Stimulated activated CD8-positive, alpha-beta memory T cell treated with anti-CD3 and anti-CD28 coated beads, Interleukin-12 subunit alpha, Interleukin-12 subunit beta, amount 100 ng/mL, for 24 hours (primary cell): Measurements from ENCODE around the gene ARID3A.
"Not testable (repeated sequence)": the region's sequence is repeated elsewhere in the genome, so short reads cannot be mapped to it uniquely, and the experiment has no call there.

ENCODE experiments used
- DNase-seq: peaks from one replicate; pipeline ENCODE4 v3.0.0-alpha.2; 2020; ENCODE audit errors: extremely low read depth

ARID3A gene, protein sequence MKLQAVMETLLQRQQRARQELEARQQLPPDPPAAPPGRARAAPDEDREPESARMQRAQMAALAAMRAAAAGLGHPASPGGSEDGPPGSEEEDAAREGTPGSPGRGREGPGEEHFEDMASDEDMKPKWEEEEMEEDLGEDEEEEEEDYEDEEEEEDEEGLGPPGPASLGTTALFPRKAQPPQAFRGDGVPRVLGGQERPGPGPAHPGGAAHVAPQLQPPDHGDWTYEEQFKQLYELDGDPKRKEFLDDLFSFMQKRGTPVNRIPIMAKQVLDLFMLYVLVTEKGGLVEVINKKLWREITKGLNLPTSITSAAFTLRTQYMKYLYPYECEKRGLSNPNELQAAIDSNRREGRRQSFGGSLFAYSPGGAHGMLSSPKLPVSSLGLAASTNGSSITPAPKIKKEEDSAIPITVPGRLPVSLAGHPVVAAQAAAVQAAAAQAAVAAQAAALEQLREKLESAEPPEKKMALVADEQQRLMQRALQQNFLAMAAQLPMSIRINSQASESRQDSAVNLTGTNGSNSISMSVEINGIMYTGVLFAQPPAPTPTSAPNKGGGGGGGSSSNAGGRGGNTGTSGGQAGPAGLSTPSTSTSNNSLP

DNA sequence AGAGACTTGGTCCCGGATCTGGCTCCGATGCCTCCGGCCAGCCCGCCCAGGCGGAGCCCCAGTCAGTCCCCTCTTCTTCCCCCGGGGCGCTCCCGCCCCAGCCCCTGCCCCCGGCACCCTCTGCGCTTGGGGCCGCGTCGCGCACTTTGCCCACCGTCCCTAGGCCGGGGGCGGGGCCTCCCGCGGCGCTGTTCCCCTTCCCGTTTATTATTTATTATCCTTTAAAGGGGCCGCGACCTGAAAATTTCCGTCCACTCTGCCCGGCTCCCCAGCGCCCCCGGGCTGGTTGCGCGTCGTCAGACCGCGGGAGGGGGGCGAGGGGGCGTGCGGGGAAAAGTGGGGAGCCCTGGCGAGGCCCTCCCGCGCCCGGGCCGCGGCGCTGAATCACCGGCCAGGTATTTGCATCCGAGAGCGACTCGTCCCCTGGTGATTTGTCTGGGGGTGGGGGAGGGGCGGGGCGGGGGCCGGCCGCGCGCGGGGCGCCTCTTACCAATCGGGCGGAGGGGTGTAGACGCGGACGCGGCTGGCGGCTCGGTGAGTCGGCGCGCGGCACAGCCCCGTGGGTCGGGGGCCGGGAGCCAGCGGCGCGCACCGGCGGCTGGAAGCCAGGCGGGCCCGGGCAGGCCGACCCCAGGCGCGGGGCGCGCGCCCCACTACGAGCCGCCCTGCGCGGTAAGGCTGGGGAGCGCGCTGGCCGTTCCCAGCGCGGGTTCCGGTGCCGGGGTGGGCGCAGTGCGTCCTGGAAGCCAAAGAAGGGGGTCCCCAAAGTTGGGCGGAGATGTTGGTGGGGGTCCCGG lies at the start of gene ARID3A:
Gene ARID3A, plus strand, starts transcription at position 510 of the 797 bp plus-strand sequence. CDS start 3,494 bp downstream, outside the sequence.
- DNase-seq, result no peak

DNA sequence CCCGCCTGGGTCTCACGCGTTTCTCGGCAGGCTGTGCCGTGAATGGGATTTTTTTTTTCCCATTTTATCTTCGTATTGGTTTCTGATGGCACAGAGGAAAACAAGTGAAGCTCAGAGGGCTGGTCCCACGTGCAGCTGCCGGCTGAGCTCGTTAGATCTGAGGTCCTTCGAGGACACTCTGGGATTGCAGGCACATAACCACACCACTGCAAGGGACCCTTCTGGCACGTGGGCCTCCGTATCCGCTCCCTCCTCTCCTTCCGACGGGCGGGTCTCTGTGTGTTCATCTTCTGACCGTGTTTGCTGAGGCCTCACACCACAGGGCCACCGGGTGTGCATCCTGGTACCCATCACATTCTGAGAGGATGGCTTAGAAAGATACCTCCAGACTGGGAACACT lies 49.7 kb upstream of the ARID3A start:
- DNase-seq, result no peak

DNA sequence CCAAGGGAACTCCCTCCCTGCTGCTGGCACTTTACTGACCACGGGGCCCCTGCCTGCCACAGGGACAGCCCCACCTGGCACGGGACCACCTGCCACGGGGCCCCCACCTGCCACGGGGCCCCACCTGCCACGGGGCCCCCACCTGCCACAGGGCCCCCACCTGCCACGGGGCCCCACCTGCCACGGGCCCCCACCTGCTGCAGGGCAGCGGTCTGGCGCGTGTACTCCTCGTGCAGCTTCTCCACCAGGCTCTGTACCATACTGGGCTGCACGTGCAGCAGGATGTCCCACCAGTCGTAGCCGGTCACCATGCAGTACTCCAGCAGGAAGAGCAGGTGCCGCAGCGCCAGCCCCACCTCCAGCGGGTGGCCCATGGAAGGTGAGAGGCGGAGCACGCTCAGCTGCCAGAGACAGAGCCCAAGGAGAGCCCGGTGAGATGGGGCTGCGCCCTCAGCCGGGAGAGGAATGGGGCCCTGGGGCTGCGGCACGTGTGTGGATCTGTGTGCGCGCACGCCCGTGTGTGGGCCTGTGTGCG lies 49.0 kb upstream of the ARID3A start:
- DNase-seq, result no peak

DNA sequence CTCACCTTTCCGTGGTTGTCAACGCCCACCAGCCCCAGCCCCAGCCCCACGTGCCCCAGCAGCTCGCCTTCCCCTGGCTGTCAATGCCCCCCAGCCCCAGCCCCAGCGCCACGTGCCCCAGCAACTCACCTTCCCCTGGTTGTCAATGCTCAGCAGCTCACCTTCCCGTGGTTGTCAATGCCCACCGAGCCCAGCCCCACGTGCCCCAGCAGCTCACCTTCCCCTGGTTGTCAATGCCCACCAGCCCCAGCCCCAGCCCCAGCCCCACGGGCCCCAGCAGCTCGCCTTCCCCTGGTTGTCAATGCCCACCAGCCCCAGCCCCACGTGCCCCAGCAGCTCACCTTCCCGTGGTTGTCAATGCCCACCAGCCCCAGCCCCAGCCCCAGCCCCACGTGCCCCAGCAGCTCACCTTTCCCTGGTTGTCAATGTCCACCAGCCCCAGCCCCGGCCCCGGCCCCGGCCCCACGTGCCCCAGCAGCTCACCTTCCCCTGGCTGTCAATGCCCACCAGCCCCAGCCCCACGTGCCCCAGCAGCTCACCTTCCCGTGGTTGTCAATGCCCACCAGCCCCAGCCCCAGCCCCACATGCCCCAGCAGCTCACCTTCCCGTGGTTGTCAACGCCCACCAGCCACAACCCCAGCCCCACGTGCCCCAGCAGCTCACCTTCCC lies 47.7 kb upstream of the ARID3A start:
- DNase-seq, result not testable (repeated sequence)

DNA sequence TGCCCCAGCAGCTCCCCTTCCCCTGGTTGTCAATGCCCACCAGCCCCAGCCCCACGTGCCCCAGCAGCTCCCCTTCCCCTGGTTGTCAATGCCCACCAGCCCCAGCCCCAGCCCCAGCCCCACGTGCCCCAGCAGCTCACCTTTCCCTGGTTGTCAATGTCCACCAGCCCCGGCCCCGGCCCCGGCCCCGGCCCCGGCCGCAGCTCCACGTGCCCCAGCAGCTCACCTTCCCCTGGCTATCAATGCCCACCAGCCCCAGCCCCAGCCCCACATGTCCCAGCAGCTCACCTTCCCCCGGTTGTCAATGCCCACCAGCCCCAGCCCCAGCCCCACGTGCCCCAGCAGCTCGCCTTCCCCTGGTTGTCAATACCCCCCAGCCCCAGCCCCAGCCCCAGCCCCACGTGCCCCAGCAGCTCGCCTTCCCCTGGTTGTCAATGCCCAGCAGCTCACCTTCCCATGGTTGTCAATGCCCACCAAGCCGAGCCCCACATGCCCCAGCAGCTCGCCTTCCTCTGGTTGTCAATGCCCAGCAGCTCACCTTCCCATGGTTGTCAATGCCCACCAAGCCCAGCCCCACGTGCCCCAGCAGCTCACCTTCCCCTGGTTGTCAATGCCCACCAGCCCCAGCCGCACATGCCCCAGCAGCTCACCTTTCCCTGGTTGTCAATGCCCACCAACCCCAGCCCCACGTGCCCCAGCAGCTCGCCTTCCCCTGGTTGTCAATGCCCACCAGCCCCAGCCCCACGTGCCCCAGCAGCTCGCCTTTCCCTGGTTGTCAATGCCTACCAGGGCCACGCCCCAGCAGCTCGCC lies 46.9 kb upstream of the ARID3A start:
- DNase-seq, result not testable (repeated sequence)

DNA sequence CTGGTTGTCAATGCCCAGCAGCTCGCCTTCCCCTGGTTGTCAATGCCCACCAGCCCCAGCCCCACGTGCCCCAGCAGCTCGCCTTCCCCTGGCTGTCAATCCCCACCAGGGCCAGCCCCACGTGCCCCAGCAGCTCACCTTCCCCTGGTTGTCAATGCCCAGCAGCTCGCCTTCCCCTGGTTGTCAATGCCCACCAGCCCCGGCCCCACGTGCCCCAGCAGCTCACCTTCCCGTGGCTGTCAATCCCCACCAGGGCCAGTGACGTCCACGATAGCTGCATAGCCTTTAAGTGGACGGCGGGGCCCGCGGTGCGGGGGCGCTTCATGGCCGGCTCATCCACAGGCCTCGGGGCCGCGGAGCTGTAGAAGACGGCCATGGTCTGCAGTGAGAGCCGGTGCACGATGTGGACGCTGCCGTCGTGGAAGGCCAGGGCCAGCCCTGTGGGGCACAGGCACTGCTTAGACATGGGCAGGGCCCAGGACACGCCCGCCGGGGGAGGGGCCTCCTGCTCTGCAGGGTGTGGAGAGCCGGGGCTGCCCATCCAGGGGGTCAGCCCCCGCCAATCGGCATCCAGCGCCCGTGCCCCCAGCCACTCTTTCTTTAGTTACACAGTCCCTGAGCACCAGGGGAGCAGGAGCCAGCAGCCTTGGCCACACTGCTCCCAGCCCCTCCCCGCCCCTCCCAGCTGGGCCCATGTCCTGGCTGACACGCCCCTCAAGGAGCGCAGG lies 46.0 kb upstream of the ARID3A start:
- DNase-seq, result no peak

DNA sequence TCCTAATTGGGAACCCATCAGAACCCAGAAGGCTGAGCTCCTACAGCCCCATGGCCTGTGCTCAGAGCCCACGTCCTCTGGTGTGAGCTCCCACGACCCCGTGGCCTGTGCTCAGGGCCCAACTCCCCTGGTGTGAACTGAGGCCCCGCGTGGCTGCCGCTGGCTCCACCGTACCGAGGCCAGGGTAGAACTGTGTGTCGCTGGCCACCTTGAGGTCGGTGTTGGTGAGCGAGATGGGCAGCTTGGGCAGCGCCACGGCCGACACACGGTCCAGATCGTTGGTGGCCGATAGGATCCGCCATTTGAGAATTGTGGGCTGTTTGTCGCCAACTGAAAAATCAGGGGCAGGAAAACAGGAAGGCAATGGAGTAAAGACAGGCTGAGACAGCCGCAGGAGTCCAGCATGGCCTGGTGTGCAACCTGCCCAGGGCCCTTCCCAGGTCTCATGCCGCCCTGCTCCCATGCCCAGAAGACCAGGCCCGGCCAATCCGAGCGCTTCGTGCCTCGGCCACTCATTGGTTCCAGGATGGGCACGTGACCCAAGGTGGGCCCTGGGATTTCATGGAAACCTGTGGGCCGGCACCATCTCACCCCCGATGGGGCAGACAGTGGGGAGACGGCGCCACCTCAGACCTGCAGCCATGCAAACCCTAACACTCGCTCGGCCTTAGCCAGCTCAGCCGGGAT lies 44.3 kb upstream of the ARID3A start:
- no peak for DNase-seq

DNA sequence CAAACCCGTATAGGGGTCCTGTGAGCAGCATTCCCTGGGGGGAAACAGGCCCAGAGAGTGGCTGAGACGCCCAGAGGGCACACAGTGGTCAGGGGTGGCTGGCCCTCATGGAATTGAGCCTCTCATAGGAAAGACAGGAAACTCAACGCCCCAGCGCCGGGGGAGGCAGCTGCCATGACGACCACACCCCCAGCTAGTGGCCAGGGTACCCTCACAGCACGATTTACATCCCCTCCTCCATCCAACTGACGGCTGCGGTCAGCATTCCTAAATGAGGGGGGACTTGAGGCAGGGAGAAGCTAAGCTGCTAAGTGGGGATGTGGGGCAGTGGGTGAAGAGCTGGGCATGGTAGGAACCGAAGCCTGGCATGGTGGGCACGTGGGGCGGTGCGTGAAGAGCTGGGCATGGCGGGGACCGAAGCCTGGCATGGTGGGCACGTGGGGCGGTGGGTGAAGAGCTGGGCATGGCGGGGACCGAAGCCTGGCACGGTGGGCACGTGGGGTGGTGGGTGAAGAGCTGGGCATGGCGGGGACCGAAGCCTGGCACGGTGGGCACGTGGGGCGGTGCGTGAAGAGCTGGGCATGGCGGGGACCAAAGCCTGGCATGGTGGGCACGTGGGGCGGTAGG lies 42.9 kb upstream of the ARID3A start:
- DNase-seq, result no peak

DNA sequence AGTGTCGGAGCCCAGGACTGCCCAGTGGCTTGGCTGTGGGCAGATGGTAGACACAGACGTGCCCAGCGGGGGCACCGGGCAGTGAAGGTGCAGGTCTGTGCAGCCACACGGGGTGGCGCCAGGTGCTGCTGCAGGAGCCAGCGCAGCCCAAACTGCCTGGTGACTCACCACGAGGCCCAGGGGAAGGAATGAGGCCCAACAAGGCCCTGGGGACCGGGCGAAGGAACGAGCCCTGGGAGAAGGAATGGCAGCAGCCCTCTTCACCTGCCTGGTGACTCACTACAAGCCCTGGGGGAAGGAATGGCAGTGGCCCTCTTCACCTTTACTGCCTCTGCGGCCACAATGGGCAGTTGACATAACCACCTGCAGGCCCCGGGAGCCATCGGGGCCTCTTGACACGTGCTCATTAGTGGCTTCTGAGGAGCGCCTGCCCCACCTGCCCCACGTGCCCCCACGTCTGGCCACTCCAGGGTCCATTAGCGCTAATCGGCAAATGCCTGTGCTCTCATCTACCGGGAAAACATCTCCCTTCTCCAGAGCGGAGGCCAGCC lies 42.1 kb upstream of the ARID3A start:
- DNase-seq, result no peak

DNA sequence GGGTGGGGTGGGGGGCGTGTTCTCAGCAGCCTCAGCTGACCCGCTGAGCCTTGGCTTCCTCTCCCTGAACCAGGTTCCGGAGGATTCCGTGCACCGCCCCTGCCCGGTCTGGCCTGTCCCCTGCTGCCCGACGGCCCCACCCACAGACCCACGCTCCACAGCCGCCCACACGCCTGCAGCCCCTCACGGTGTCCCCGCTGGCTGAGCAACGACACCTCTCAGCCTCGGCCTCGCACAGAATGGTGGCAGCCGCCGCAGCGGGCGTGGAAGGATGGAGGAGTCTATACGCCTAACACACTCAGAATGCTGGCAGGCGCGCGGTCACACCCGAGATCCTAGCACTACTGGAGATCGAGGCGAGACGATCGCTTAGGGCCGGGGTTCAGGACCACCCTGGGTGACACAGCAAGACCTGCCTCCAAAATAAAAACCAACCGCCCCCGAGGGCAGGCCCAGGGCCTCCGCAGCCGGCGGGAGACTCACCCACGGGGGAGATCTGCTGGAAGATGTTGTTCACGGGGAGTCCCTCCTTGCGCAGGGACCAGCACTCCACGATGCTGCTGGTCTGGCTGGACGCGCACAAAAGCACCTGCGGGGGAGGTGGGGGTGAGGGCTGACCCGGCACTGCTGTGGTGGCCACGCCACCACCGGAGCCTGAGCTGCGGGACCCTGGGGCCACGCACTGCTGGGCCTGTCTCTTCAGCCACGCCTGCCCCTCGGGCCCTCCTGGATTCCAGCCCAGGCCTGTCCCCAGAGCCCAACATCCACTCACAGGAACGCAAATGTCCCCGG lies 41.2 kb upstream of the ARID3A start:
- no peak for DNase-seq

DNA sequence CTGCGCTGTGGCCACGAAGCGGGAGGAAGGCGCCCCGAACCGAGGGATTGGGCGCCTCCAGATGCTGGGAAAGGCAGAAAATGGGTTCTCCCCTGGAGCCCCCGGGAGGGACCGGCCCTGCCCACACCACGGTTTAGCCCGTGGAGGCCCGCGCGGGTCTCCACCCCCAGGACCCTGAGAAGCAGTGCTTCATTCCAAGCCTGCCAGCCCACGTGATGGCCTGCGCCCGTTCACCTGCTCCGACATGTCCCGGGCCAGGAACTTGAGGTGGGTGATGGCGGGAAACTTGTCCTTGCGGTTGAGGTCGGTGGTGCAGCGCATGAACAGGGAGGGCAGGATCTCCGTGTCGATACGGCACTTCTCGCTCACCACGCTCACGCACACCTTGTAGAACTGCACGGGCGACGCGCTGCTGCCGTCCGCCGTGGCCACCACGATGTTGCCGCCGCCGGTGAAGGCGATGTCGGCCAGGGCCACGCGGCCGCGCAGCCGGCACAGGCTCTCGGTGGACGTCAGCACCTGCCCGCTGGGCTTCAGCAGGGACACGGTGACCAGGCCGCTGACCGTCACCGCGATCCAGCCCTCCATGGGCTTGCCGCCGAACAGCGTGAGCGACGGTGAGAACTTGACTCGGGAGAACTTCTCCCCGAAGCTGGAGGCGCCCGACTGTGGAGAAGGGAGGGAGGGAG lies 40.2 kb upstream of the ARID3A start:
- no peak for DNase-seq

DNA sequence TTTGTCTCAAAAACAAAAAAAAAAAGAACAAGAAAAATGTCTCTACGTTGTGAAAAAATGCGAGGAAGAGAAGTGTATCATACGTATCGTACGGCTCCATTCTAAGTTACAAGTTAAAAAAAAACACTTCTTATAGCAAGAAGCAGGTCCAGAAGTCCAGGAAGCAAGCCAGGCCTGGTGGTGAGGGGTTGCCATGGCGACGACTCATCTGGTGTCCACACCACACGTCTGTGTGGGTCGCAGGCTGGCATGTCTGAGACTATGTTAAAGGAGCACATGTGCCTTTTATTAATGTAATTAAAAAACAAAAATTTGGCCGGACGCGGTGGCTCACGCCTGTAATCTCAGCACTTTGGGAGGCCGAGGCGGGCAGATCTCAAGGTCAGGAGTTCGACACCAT lies 38.8 kb upstream of the ARID3A start:
- no peak for DNase-seq

DNA sequence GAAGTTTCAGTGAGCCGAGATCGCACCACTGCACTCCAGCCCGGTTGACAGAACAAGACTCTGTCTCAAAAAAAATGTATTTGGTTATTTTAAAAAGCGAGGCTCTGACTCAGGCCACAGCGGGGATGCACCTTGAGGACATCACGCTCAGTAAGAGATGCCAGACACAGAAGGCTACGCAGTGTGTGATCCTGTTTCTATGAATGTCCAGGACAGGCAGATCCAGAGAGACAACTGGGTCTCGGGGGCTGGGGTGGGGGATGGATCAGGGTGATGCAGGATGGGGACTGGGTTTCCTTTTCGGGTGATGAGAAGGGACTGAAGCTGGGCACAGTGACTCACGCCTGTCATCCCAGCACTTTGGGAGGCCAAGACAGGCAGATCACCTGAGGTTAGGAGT lies 38.2 kb upstream of the ARID3A start:
- no peak for DNase-seq

DNA sequence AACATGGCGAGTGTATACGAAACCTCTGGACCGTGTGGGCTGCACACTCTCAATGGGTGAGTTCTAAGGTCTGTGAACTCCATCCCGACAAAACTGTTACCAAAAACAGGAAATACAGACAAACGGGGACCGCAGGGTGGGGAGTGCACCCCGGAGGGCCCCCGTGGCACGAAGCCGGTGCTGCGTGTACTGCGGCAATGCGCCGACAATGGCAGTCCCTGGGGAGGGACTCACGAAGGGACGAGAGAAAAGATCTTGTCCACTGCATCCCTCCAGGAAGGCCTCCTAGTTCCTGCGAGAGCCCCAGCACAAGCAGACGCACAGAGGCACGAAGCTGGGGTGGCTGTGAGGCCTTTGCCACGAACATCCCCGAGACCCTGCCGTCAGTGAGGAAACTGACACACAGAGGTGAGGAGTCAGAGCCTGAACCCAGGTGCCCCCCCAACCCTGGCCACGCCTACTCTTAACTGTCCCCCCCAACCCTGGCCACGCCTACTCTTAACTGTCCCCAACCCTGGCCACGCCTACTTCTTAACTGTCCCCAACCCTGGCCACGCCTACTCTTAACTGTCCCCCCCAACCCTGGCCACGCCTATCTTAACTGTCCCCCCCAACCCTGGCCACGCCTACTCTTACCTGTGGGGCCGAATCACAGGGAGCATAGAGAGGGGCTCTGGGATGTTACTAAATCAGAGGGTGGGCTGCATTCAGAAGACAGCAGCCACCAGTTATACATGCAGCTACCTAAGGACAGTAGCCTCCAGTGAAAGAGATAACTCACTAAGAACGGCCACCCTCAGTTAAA lies 37.1 kb upstream of the ARID3A start:
- no peak for DNase-seq

DNA sequence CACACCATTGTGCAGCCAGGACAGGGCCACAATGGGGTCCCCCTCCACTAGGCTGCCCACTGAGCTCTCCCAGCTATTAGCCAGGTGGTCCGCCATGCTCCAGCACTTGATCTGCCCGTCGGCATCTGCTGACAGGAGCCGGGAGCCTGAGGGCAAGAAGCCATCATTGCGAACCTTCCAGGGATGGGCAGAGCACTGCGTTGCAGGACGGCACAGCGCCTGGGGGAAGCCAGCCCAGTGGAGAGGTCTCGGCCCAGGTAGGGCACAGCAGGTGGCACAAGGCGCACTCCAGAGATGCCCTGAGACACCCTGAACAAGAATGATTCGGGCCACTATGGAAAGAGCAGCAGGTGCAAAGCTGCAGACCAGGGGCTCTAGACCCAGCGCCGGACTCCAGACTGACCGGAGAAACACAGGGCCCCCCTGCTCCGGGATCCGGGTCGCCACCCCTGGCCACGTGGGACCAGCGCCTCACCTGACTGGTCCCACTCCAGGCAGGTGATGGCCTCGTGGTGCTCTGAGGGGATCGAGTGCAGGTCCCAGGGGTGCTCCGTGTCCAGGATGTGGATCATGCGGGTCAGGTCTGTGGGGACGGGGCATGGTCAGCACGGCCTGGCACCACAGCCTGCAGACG lies 36.1 kb upstream of the ARID3A start:
- DNase-seq, result no peak

DNA sequence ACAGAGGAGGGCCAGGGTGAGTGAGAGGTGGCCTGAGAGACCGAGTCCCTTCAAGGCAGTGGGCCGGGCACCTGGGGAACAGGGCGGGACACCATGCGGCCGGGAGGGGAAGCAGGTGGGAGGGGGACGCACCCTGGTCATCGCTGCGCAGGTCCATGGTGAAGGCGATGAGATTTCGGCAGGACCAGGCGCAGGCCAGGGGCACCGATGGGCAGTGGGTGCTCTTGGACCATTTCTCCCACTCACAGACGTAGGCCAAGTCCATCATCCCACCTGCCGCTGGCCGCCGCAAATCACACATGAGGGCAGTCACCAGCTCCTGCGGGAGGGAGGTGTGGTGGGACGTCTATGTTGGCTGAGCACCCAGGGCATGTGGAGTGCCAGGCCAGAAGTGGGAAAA lies 35.0 kb upstream of the ARID3A start:
- DNase-seq, result no peak
